PC-9 (cell line): ENCODE data around the gene PROM1. TPM values are rescaled to one million over a fixed set of nuclear protein-coding genes. Genes with fewer than 3 reads are reported as not detected.

Source experiments
- BruUV-seq: library from RNA; stranded (reverse); fragments of 400-500 nt; replicated peaks from 2 replicates; lab custom pipeline; 2021; lab: Mats Ljungman, UMichigan
- CTCF ChIA-PET: fragments of 300-600 bp; sonication (Branson Sonifier 250); formaldehyde crosslinking; loops from one replicate; lab custom pipeline; 2022; ENCODE audit warnings: antibody characterized with exemption; lab: Charles Lee
- POLR2A ChIA-PET: fragments of 300-600 bp; sonication (Branson Sonifier 250); formaldehyde crosslinking; loops from one replicate; lab custom pipeline; 2022; ENCODE audit warnings: antibody characterized with exemption; ENCODE audit not compliant: unreplicated experiment; lab: Charles Lee
- DNase-seq, 2 experiments: peaks; one replicate each; pipeline versions ENCODE4 v3.0.0 to v3.0.0-alpha.2; 2015 to 2022; ENCODE audit warnings: mixed read lengths in 1 of 2
- H2AFZ ChIP-seq: fragments of 200-600 bp; sonication (generic); 2 replicates; pipeline ENCODE4 v1.8.1; 2017; ENCODE audit warnings: antibody characterized with exemption
- H3F3A ChIP-seq: fragments of 200-600 bp; sonication (generic); 2 replicates; pipeline ENCODE4 v1.8.1; 2017; ENCODE audit warnings: antibody characterized with exemption, mild to moderate bottlenecking, low read depth; ENCODE audit not compliant: insufficient read depth
- H3K27ac ChIP-seq: fragments of 200-600 bp; sonication (generic); 2 replicates; pipeline ENCODE4 v1.6.1; 2016; ENCODE audit warnings: mixed run types
- H3K27me3 ChIP-seq: fragments of 200-600 bp; sonication (generic); 2 replicates; pipeline ENCODE4 v1.6.1; 2016; ENCODE audit warnings: low read depth, mixed run types; ENCODE audit not compliant: insufficient read depth
- H3K36me3 ChIP-seq: fragments of 200-600 bp; sonication (generic); 2 replicates; pipeline ENCODE4 v1.6.1; 2016; ENCODE audit warnings: low read depth, mixed run types
- H3K4me1 ChIP-seq: fragments of 200-600 bp; sonication (generic); replicated peaks from 2 replicates; pipeline ENCODE4 v1.6.1; 2016; ENCODE audit warnings: mixed run types; ENCODE audit not compliant: insufficient read depth
- H3K4me2 ChIP-seq: fragments of 200-600 bp; sonication (generic); 2 replicates; pipeline ENCODE4 v1.6.1; 2017; ENCODE audit warnings: mixed run types
- H3K4me3 ChIP-seq: fragments of 200-600 bp; sonication (generic); 2 replicates; pipeline ENCODE4 v1.6.1; 2016; ENCODE audit warnings: mixed run types
- H3K79me2 ChIP-seq: fragments of 200-600 bp; sonication (generic); 2 replicates; pipeline ENCODE4 v1.6.1; 2017; ENCODE audit warnings: low read depth, mixed run types
- H3K9me2 ChIP-seq: fragments of 200-600 bp; sonication (generic); 2 replicates; pipeline ENCODE4 v1.8.1; 2017; ENCODE audit warnings: mild to moderate bottlenecking; ENCODE audit not compliant: insufficient read depth
- H3K9me3 ChIP-seq: fragments of 200-600 bp; sonication (generic); 2 replicates; pipeline ENCODE4 v1.8.1; 2016; ENCODE audit warnings: low read depth; ENCODE audit not compliant: insufficient read depth
- H4K20me1 ChIP-seq: fragments of 200-600 bp; sonication (generic); 2 replicates; pipeline ENCODE4 v1.8.1; 2017; ENCODE audit not compliant: insufficient read depth
- EZH2 ChIP-seq: fragments of 200-600 bp; sonication (generic); IDR thresholded peaks from 2 replicates; pipeline ENCODE4 v1.8.0; 2017; ENCODE audit warnings: antibody characterized with exemption, low read depth
- intact Hi-C: fragments of 100-400 bp; cut with micrococcal nuclease; formaldehyde crosslinking; loops from one replicate; pipeline ENCODE4 v1.10.0; 2022; ENCODE audit not compliant: unreplicated experiment
- total RNA-seq: library from RNA; stranded (reverse); gene quantifications from 2 replicates; pipeline ENCODE4 v1.2.3, GENCODE V29; 2021
- TF ChIP-seq, protein P1 (sequence below): fragments of 200-600 bp; sonication (generic); conservative IDR thresholded peaks from 2 replicates; pipeline ENCODE4 v1.6.1; 2017; ENCODE audit warnings: mixed run types, antibody characterized with exemption, mild to moderate bottlenecking, moderate library complexity

Gene PROM1
- total RNA-seq, 1 experiment from 2014 or later = not detected

- Histone ChIP-seq H3K9me2 (no peaks in the 10 kb centered on the region), H3K79me2 (no peaks in the 10 kb centered on the region), H3F3A (no peaks in the 10 kb centered on the region), H4K20me1 (no peaks in the 10 kb centered on the region), H3K27me3 (no peaks in the 10 kb centered on the region), H2AFZ (no peak overlapping the region), H3K9me3 (no peaks in the 10 kb centered on the region), H3K27ac (no peak overlapping the region), H3K4me1 (no peaks in the 10 kb centered on the region), H3K4me2 (no peak overlapping the region), H3K4me3 (no peak overlapping the region), H3K36me3 (no peaks in the 10 kb centered on the region)
- ChIA-PET POLR2A (no interaction called here), CTCF (no interaction called here)
- no TSS peak for BruUV-seq
- TF ChIP-seq, protein P1, sequence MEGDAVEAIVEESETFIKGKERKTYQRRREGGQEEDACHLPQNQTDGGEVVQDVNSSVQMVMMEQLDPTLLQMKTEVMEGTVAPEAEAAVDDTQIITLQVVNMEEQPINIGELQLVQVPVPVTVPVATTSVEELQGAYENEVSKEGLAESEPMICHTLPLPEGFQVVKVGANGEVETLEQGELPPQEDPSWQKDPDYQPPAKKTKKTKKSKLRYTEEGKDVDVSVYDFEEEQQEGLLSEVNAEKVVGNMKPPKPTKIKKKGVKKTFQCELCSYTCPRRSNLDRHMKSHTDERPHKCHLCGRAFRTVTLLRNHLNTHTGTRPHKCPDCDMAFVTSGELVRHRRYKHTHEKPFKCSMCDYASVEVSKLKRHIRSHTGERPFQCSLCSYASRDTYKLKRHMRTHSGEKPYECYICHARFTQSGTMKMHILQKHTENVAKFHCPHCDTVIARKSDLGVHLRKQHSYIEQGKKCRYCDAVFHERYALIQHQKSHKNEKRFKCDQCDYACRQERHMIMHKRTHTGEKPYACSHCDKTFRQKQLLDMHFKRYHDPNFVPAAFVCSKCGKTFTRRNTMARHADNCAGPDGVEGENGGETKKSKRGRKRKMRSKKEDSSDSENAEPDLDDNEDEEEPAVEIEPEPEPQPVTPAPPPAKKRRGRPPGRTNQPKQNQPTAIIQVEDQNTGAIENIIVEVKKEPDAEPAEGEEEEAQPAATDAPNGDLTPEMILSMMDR = no peak
- TF ChIP-seq EZH2 = no peak
- DNase-seq = no peak
- intact Hi-C loops = no loop called here
Measured at GRCh38 chr4:16055873-16056272, 27.9 kb downstream of the PROM1 start.

GRCh38 chr4:16055471-16055870 is 28.4 kb downstream of the PROM1 start:
- Histone ChIP-seq H3K4me3 (no peak overlapping the region), H3K9me3 (no peaks in the 10 kb centered on the region), H3K36me3 (no peaks in the 10 kb centered on the region), H3K4me1 (no peaks in the 10 kb centered on the region), H2AFZ (no peak overlapping the region), H3K79me2 (no peaks in the 10 kb centered on the region), H3K27ac (no peak overlapping the region), H4K20me1 (no peaks in the 10 kb centered on the region), H3K4me2 (no peak overlapping the region), H3F3A (no peaks in the 10 kb centered on the region), H3K27me3 (0 out of 2 replicates have a peak, but pooled peaks cover 3% of the 10 kb centered on the region), H3K9me2 (no peaks in the 10 kb centered on the region)
- no peak for DNase-seq
- POLR2A ChIA-PET = no interaction called here
- BruUV-seq = no TSS peak
- CTCF ChIA-PET = no interaction called here
- TF ChIP-seq, protein P1 = no peak
- TF ChIP-seq EZH2 = no peak
- intact Hi-C loops = no loop called here

DNA sequence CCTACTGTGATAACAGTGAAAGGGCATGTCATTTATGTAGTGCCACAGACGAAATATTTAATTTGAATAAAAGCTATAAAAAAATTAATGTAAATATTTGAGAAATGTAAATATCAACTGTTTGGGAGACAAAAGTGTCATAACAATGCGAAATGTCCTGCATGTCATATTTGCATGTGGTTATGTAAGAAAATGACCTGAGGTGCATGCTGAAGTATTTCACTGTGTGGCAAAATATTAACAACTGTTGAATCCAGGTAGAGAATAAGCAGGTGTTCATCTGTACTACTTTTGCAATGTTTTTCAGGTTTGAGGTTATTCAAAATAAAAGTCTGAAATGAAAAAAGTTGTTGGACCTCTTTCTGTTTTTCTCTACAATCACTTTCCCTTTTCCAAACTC is 30.9 kb downstream of the PROM1 start:
- no peaks in the 10 kb centered on the region for H4K20me1 ChIP-seq
- H3K4me1 ChIP-seq = no peaks in the 10 kb centered on the region
- intact Hi-C loops = no loop called here
- TF ChIP-seq EZH2 = no peak
- TF ChIP-seq, protein P1 = no peak
- 0 out of 2 replicates have a peak, but pooled peaks cover 3% of the 10 kb centered on the region for H3K27me3 ChIP-seq
- H3K27ac ChIP-seq = no peak overlapping the region
- no peak overlapping the region for H3K4me2 ChIP-seq
- H3K36me3 ChIP-seq = no peaks in the 10 kb centered on the region
- H3K4me3 ChIP-seq = no peak overlapping the region
- H3K9me3 ChIP-seq = no peaks in the 10 kb centered on the region
- no peak for DNase-seq
- H3F3A ChIP-seq = no peaks in the 10 kb centered on the region
- no peaks in the 10 kb centered on the region for H3K9me2 ChIP-seq
- ChIA-PET POLR2A (no interaction called here), CTCF (interaction anchor here (0.6 kb wide), 1 partner anchor 227 kb away, joined by 4 read pairs; no protein-coding TSS in a partner anchor)
- no peaks in the 10 kb centered on the region for H3K79me2 ChIP-seq
- no TSS peak for BruUV-seq
- no peak overlapping the region for H2AFZ ChIP-seq
